GM19193 (cell line): ENCODE data around the gene SUSD3.

Source experiments
- POLR2A ChIP-seq: IDR thresholded peaks from 4 replicates; pipeline ENCODE4 v1.6.1; 2011; ENCODE audit not compliant: insufficient read depth, insufficient read length; ENCODE audit errors: extremely low read depth

SUSD3 gene

DNA sequence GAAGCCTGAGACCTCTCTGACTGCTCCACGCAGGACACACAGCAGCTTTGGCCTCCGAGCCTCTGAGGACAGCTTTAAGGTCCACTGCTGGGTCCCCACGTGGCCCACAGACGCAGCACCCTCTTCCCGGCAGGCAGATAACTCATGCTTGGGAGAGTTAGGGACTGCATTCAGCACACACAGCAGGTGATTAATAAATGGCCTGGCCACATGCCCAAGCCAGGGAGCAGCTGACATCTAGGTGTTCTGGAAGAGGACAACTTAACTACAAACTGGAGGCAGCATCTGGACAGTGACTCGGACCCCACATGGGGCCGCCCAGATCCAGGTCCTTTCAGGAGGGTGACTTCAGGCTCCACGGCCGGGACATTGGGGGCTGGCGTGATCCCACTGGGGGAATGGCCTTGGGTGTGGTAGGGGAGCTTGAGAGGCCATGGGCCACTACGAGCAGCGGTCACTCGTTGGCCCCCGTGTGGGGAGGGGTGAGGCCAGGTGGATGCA, 64.3 kb downstream of the SUSD3 start:
- no peak for TF ChIP-seq POLR2A

DNA sequence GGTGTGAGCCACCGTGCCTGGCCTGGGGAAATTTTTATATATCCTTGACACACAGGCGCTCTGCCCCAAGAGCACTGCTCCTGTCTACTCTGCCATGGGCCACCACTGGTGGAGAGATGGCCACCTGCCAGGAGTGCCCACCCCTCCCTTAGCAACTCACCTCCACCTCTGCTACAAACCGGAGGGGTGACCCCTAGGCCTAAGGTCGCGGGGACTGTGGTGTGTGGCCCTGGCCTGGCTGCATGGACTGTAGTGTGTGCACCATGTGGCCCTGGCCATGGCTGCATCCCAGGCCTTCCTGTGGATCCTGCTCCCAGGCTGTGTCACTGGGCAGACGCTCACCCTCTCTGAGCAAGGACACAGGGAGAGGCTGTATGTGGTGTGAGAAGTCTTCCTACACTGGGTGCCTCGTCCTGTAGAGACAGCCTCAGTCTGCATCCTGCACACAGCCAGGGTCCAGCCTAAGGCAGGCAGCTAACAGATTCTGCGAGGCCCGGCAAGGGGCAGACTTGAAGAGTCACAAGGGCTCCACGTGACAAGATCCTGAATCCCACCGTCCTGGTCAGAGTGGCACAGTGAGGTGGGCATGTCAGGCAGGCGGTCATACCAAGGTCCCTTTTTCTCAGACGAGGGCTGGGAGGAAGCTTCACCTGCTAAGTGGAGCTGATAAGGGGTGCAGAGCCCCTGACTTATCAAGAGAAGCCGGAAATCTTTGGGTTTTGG, 65.2 kb downstream of the SUSD3 start:
- TF ChIP-seq POLR2A, result no peak

DNA sequence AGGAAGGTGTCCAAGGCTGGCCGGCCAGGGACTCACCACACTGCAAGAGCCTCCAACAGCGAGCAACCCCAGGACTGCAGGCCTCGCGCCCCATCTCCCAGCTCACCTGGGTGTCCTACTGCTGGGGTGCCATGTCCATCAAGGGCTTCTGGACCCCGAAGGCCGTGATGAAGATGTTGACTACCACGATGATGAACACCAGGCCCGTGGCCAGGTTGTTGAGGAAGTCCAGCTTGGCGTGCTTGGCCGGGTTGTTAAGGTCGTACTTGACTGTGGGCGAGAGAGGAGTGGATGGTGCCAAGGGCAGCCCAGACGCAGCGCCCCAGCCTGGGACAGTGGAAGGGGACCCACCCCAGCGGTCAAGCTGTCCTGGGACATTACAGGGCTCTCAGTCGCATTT, 66.3 kb downstream of the SUSD3 start:
- no peak for TF ChIP-seq POLR2A

DNA sequence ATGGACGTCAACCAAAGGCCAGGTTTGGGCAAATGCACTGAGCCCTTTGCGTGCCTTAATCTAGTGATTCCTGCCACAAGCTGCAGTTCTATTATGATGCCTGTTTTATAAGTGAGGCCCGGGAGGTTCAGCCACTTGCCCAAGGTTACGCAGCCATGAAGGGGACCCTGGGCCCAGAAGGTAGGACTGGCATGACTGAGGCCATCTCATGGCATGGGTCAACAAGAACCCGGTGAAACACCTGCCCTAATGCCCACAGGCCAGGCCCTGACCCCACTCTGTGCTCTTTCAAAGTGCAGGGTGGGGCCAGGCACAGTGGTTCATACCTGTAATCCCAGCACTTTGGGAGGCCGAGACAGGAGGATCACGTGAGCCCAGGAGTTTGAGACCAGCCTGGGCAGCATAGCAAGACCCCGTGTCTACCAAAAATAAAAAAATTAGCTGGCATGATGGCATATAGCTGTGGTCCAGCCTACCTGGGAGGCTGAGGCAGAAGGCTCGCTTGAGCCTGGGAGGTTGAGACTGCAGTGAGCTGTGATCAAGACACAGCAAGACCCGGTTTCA, 66.9 kb downstream of the SUSD3 start:
- no peak for TF ChIP-seq POLR2A

DNA sequence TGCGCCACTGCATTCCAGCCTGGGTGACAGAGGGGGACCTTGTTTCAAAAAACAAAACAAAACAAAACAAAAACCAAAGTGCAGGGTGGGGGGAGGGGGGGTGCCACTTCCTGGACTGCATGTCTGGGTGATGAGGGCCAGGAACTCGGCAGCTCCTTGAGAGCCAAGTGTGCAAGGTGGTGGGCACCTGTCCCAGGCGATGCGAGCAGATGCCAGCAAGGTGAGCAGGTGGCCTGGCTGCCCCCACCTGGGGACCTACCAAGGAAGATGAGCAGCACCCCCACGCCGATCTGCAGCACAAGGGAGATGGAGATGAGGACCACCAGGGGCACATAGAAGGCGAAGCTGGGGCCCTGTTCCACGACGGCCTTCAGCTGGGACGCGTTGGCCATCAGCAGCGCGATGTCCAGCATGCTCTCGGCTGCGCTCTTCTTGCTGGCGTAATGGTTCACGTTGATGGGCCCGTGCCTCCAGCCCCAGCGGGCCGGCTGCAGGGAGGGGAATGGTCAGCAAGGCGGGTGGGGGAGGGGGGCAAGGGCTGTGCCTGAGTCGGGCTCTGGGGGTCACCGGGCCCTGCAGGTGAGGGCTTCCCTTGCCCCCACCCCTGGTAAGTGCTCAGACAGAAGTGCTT, 67.8 kb downstream of the SUSD3 start:
- no peak for TF ChIP-seq POLR2A

DNA sequence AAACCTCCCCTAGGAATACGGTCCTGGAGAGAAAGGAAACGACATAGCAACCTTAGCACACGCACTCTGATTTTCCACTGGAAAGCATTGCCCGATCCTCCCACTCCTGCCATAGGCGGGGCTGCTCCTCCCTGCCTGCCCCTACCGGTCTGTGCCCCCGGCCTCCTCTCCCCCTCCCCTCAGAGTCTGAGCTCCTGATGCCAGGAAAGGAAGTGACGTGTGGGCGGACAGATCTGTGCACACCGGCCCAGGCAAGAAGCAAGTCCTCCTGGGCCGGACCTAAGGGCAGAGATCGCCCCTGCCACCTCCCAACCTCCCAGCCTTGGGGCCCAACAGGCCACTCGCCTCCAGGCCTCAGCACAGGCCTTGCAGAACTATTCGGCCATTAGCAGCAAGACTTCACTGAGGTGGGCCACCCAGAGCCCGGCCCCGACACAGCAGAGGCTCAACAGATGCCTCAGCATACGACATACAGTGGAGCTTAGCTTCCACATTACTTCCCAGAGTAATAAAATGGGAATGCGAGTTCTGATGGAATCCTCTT, 68.4 kb downstream of the SUSD3 start:
- TF ChIP-seq POLR2A, result no peak

DNA sequence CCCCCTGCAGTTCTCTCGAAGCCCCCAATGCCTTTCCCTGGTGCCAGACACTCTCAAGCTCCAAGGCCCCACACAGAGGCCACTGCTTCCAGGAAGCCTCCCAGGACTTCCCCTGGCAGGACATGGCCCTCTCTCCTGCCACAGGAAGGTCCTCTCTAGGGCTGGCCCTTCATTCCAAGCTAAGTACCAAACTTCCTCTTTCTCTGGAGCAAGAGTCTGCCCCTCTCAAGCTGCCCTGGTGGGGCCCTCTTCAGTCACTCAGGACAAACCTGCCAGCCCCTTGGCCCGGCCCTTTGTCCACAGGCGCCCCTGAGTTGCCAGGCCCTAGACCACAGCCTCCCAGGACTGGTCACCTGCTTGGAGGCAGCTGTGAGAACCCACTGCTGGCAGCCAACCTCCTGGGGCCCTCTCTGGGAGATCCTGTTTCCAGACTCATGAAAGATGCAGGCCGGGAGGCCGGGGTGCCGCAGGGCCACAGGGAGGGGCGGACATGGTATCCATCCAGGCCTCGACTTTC, 69.0 kb downstream of the SUSD3 start:
- no peak for TF ChIP-seq POLR2A

DNA sequence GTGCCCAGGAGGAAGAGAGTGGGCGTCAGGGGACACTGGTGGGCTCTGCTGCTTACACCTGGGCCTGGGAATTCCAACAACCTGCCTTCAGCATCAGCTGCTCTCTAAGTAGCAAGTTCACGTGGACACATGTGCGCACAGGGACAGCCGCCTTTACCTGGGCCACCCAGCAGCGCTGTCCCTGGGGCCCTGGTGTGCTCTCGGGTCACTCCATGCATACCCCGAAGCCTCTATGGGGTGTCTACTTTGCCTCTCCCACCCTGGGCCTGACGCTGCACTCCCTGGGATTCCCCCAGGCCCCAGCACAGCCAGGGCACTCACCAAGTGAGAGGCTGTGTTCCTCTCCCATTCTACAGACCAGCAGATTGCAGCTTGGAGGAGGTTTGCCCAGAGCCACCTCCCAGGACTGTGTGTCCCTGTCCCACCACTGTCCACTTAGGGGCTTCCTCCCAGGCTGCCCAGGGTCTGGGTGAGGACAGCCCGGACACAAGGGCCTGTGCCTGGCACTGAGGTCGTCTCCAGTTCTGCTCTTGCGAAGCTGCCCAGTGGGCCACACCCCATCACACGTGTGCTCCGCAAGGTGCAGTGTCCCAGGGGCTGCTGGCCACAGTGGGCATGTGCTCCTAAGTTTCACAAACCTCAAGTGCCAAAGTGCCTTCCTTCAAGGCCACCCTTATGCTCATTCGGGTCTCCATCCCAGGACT, 69.7 kb downstream of the SUSD3 start:
- no peak for TF ChIP-seq POLR2A

DNA sequence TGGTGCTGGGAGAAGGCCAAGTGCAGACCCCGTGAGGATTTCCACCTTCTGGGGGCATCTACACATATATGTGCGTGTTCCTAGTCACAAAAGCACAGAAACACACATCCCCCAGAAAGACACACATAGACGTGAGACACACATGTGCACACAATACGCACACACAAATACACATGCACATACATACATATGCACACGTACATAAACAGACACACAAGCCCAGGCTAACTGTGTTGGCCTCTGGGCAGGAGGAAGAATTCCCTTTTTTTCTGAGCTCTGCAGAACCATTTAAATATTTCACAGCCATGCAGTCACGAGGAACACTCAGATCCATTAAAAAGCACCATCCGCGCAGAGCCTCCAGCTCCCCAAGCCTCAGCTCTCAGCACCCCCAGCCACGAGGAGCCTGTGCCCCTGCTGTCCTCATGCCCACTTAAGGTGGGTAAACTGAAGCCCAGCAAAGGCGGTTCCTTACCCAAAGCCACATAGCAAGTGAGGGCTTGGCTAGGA, 70.3 kb downstream of the SUSD3 start:
- no peak for TF ChIP-seq POLR2A

DNA sequence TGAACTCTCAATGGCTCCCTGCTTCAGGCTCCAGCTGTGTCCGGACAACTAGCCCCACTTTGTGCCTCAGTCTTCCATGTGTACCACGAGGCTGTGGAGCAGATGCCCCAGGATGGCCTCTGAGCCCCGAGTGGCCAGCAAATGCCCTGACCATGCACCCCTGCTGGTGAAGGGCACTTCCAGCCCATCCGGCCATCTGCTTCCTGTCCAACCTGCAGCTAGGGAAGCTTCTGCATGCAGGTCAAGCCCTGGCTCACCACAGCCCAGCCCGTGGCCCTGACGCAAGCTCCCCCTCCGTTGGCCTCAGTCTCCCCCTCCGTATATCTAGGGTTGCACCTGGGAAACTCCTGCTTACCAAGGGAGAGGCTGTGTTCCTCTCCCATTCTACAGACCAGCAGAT, 70.8 kb downstream of the SUSD3 start:
- no peak for TF ChIP-seq POLR2A

DNA sequence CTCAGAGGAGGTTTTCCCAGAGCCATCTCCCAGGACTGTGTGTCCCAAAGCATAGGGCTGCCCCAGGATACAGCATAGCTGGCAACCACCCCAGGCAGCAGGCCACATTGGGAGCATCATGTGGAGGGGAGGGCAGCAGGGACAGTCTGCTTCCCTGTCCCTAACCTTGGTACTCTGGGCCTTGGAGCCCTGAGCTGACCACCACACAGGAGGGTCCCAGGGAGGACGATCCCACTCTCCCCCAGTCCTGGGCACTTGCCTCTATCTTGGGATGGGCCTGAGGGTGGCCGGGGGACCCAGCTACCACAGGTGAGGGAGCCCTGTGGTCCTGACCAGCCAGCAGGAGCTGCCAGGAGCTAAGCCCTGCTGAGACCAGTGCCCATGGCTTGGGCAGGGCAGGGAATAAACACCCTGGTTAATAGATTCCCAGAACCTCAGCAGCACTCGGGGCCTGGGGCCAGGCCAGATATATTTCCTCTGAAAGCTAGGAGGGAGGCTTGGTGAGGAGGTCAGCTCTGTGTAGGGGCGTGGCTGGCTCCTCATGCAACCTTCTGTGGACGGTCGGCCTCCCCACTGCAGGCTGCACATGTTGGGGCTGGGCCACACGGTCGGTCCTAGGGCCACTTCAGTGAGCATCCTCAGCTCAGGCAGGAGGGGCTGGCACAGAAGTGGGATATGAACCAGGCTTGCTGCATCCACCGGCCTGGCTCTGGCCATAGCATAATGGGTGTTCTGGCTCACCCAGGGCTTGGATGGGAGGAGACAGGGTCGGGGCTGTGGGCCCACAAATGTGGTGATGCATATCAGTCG, 71.4 kb downstream of the SUSD3 start:
- no peak for TF ChIP-seq POLR2A

DNA sequence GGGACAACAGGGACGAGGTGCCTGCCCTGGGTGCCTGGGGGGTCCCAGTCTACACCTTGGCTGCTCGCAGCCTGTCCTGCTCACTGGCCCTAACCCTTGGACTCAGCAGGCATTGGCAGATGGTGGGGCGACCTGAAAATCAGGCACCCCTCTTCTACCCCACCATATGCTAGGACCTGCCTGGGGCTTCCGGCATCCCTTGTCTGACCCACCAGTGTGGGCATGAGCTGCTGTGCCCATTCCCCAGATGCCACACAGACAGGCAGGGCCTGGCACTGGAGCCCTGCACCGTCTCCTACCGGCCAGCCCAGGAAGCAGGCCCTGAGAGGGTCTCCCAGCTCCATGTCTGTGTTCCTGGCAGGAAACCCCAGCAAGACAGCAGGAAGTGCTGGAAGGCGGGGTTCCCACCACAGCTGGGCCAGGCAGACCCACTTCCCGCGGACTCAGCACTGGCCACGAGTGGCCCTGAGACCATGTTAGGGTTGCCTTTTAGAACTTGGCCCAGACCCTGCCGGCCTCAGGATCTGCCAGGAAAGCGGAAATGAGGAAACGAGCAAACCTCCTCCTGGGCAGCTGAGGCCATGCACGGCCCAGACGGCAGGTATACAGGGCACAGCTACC, 72.5 kb downstream of the SUSD3 start:
- TF ChIP-seq POLR2A, result no peak

DNA sequence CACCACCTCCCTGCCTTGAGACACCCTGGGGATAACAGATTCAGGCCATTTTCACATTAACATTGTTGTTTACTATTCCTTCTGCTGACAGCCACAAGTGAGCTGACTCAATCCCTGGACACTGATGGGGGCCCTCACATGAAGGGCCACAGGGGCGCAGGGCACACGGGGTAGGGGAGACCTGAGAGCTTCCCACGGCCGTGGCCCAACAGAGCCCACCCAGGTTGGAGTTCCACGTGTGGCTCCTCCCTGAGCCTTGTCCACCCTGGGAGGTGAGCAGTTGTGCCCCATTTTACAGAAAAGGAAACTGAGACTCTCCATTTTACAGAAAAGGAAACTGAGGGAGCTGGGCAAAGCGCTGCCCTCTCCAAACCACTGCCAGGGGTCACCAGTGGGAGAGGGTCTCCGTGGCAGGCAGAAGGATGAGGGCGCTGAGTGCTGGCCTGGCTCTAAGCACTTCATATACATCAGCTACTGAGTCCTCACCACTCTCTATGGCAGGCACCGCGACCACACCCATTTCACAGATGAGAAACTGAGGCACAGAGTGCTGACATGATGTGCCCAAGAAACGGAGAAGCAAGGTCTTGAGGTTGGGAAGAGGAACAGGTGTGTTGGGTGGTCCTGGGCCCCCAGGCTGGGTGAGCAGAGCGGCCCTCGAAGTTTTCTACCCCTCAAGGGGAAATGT, 73.2 kb downstream of the SUSD3 start:
- TF ChIP-seq POLR2A, result no peak
